ENCODE results near the gene ATP2C1.
"Not testable (repeated sequence)": the region's sequence is repeated elsewhere in the genome, so short reads cannot be mapped to it uniquely, and the experiment has no call there.

Gene ATP2C1

DNA sequence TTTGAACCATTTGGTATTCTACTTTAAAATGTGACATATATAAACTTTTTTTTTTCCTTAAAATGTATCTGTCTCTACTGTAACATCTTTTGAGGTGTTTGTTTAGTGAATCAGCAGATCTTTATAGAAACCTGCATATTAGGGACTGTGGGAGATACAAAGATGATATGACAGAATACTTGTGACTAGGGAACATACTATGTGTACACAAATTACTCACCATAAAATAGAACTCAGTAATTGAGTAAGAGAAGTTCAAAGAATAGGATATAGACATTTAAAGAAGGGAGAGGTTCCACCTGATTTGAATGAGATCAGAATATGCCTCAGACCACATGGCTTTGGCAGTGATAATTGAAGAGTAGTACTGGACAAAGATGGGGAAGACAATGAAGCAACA is 47.9 kb downstream of the ATP2C1 start:
- no peak for DNase-seq

DNA sequence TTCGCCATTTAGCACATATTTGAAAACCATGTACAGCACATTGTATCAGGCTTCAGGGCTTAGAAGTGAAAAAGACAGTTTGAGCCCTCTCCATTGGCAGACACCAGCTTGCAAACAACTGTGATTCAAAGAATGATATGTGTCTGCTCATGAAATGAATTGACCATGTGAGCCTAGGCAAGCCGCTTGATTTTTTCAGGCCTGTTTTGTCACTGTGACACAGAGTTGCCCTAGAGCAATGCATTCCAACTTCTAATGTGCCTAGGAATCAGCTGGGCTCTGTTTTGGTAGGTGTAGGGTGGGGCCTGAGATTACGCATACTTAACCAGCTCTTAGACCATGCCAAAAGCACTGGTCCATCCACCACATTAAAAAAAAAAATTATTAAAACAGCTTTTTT is 53.0 kb downstream of the ATP2C1 start:
- DNase-seq = no peak

DNA sequence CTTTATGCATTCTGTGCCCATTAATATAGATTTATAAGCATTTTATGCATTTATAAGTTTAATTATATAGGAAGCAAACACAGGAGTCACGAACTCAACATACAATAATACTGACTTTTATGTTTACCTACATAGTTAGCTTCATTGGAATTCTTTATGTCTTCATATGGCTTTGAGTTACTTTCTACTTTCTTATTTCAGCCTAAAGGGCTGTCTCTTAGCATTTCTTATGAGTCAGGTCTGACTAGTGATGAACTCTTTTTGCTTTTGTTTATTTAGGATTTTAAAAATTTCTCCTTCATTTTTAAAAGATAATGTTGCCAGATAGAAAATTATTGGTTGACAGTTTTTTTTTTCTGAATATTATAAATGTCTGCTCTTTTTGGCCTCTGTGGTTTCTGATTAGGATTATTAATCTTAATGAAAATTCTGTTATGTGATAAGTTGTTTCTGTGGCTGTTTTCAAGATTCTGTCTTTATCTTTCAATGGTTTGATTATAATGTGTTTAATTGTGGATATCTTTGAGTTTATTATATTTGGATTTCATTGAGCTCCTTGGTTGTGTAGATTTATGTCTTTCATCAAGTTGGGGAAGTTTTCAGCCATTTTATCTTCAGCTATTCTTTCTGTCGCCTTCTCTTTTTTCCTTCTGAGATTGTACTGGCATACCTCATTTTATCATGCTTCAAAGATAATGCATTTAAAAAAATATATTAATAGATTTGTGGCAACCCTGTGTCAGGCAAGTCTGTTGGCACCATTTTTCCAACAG is 54.3 kb downstream of the ATP2C1 start:
- no peak for DNase-seq

DNA sequence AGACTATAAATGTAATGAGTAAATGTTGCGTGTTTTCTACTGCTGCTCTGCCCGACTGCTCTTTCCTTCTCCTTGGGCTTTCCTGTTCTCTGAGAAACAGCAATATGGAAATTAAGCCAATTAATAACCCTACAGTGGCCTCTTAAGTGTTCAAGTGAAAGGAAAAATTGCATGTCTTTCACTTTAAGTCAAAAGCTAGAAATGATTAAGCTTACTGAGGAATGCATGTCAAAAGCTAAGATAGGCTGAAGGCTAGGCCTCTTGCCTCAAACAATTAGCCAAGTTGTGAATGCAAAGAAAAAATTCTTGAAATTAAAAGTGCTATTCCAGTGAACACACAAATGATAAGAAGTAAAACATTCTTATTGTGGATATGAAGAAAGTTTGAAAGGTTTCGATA is 55.0 kb downstream of the ATP2C1 start:
- no peak for DNase-seq

DNA sequence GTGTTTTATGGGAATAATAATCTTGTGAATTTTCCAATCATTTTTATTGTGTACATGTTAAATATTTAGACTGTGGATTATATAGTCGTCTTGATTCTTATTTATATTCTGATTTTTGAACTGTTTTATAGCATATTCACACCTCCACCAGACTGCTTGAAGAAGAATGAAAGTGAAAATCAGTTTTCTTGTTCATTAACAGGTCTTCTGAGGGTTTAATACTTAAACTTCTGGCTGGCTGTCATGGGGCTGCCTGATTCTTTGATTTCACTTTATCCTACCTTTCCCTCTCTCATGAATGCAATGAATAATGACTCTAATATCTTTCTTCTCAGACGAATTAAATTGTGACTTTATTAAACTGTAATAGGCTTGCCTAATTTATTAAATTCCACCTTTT is 56.2 kb downstream of the ATP2C1 start:
- no peak for DNase-seq

DNA sequence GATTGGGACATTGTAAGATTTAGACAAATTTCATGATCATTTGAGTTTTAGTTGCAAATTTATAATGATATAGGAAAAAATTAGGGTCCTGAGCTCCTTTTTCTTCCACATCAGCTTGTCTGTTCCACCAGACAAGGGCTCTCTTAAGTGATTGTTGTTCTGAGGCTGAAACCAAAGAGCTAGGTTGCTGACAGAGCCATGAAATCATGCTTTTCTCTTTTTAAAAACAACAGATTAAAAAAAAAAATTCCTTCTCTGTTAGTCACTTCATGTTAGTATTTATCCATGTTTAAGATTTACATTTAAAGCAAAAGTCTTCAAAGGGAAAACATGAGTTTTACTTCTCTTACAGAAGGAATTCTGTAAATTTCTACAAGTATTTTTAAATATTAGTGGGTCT is 56.8 kb downstream of the ATP2C1 start:
- DNase-seq = no peak

DNA sequence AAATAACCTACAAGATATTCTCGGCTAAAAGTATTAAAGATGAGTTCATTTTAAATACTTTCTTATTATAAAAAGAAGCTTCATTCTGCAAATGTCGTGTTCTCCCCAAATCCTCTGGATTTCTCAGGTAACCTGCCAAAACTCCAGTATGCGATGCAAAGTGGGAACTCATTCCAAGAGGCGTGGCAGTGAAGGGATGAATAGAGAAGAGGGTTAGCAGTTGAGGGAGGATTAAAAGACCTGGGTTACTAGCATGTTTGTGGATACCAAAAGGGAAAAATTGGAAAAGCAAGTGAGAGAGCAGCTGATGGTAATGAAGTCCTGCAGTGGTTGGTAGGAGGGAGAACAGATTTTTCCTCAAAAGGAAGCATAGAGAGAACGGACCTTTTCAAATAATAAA is 61.6 kb downstream of the ATP2C1 start:
- no peak for DNase-seq

DNA sequence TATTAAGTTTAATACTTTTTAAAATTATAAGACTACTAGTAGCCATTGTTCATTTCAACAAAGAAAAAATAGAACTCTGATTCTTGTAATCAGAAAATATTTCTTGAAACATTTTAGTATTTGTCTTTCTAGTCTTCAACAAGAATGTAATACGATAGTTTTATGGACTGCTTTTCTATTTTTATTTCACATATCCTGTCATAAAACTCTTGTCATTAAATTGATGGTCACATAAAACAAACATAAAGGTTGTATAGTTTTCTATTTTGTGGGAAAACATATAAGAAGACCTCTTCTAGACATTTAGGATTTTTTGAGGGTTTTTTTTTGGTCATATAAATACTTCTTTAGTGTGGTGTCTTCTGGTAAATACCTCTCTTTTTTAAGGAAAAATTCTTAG is 62.4 kb downstream of the ATP2C1 start:
- DNase-seq = no peak

DNA sequence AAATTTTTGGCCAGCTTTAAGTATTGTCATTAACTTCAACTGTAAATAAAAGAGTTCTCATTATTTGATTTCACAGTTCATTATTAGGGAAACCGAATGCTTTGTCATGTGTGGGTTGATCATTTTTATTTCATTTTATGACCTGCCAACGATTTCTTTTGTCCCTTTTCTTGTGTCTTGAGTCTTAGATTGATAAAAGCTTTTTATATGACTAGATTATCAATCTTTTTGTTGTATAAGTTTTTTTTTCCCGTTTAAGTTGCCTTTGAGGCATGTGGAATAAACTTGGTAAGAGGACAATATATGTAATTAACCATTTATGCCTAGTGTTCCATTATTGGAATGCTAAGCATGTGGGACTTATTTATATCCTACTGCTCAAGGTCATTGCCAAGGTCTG is 62.8 kb downstream of the ATP2C1 start:
- DNase-seq = no peak

DNA sequence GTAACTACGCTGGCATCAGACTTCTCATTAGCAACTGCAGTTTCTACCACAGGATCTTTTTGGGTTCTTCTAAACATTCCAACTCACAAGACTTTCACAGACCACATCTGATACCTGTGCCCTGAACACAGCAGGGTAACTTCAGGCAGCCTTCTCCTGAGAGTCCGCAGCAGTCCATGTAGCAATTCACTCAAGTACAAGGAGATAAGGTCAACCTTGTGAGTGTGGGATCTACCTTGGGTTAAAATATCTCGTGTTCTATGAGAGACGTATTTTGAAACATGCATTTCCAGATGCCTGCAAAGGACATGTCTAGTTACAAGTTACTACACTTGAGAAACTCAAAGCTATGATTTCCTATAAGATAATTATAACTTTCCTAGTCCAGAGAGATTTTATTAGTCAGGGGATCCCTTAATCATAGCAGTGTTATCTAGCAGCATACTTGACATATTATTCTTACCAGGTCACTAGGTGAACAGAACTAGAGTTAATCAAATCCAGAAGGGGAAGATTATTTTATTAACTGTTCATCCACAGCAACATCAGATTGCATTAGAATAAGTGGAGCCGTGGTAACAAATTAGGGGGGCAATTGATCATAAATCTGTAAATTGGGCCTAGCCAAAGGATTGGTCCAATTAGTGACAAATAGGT is 66.4 kb downstream of the ATP2C1 start:
- no peak for DNase-seq

DNA sequence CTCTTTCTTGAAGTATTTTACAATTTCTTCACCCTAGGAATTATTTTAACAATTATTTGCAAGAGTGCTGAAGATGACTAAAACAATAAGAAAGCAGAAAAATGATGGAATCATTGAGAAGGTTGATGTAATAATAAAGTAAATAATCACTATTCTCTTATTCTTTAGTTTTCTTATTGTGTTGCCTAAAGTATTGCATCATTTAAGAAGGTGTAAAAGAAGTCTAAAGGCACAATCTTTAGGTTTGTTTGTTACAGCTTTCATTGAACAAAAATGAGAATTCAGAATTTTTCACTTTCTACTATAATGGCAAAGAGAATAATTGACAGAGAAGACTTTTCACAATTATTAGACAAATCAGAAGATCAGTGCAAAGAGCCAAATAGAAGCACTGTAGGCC is 67.6 kb downstream of the ATP2C1 start:
- no peak for DNase-seq

DNA sequence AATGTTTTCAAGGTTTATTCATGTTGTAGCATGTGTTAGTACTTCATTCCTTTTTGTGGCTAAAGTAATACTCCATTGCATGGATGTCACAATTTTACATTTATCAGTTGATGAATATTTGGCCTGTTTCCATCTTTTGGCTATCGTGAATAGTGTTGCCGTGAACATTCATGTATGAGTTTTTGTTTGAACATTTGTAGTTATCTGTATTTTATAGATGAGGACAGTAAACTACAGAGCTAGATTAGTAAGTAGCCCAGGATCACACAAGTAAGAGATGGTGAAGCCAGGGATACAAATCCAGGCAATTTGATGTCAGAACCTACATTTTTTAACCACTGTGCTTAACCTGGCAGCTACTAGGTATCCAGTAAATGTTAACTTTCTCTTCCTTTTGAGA is 69.6 kb downstream of the ATP2C1 start:
- no peak for DNase-seq

DNA sequence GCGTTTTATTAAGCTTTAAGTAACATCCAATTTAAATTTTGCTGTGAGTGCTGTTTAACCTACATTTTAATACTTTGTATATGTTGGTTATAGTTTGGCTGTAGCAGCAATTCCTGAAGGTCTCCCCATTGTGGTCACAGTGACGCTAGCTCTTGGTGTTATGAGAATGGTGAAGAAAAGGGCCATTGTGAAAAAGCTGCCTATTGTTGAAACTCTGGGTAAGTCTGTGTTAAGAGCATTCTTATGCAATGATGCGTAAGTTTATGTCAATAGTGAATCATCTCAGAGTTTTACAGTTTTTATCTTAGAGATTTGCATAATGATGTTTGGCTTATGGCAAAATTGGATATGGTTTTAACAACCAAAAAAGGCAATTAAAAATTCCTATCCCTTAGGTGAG is 70.0 kb downstream of the ATP2C1 start:
- no peak for DNase-seq

DNA sequence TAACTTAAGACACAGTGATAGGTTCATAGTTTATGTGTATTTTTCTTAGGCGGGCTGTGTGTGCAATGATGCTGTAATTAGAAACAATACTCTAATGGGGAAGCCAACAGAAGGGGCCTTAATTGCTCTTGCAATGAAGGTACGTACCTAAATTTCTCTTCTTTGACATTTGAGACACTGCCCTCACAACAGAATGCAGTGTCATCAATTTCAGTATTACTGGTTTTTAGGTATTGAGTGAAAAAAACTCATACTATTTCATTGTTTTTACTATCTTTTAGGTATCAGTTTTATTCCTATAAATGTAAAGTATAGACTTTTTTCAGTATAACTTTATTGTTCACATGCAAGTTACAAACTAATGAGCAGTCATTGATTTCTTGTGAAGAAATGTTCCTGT is 73.4 kb downstream of the ATP2C1 start:
- no peak for DNase-seq

DNA sequence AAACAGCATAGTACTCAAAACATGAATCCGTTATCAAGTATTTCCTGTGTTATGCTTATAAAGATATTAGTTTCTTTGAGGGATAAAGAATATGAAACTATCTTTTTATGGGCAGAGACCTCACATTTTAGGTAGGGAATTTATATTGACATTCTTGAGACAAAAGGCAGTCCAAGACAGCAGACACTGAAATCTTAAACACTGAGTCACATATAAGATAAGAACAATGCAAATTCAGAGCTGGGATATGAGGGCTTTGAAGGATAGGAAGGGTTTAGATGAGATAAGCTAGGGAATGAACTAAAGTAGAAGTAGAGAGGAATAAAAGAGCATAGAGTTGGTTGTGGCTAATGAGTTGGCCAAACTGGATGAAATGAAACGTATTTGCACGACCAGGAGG is 74.3 kb downstream of the ATP2C1 start:
- DNase-seq = no peak

DNA sequence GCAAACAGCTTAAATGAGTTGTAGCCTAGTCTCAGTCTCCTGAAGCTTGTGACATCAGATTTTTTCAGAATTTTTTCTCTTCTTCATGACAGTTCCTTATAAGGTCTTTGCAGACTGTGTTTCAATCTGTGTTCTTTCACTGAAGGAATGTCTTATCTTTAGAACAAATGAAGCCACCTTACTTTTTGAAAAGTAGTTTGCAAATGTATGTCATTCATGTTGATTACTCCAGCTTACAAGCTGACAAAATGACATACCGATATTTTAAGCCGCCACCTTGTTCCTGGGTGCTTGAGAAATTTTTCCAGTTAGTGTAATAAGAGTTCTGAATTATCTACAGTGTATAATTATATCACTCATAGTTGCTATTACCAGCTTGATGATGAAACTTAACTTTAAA is 75.7 kb downstream of the ATP2C1 start:
- no peak for DNase-seq

DNA sequence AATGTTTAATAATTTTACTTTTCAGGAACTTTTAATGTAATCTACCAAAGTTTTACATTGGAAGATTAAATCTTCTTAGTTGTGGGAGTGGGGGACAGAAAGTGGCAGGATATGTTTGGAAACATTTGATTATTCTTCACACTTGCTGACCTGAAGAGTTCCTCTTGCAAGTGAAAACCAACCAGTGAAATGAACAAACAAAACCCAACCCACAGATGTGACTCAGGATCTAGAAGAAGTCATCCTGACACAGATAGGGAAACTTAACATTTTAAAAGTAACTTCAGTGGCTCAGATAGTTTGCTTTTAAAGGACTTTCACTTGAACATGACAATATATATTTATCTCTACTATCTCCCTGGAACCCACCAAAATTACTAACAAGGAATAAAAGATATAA is 77.3 kb downstream of the ATP2C1 start:
- no peak for DNase-seq

DNA sequence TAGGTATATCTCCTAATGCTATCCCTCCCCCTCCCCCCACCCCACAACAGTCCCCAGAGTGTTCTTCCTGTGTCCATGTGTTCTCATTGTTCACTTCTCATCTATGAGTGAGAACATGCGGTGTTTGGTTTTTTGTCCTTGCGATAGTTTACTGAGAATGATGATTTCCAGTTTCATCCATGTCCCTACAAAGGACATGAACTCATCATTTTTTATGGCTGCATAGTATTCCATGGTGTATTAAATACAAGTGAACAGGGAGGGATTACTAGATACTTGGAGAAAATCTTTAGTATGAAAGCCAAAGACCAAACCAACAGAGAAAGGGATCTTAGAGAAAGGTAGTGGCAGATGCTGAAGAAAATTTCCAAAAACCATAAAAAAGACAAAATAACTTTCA is 78.7 kb downstream of the ATP2C1 start:
- not testable (repeated sequence) for DNase-seq

DNA sequence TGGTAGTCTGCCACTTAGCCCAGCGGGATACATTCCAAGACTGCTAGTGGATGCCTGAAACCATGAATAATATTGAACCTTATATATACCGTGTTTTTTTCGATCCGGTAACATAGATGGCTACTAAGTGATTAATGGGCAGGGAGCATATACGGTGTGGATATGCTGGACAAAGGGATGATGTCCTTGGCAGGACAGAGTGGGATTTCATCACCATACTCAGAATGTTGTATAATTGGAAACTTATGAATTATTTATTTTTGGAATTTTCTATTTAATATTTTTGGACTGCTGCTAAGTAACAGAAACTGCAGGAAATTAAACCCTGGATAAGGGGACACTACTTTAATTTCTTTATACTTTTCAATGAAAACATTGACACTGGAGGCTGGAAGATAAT is 79.5 kb downstream of the ATP2C1 start:
- no peak for DNase-seq

DNA sequence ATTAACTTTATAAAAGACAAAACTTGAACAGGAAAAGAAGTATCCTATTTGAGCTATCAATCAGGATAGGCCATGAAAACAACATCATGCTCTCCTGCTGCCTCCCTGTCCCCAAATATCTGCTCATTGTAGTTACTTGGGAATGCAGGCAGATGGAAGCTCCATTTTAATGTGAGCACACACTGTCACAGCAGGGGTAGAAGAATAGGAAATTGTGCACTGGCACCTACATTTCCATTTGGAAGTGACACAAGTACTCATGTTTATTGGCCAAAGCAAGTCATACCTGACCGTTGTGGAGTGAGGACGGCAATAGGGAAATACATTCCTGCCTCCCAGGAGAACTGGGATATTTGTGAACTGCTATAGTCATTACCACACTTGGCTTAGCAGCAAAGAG is 80.3 kb downstream of the ATP2C1 start:
- DNase-seq = no peak

DNA sequence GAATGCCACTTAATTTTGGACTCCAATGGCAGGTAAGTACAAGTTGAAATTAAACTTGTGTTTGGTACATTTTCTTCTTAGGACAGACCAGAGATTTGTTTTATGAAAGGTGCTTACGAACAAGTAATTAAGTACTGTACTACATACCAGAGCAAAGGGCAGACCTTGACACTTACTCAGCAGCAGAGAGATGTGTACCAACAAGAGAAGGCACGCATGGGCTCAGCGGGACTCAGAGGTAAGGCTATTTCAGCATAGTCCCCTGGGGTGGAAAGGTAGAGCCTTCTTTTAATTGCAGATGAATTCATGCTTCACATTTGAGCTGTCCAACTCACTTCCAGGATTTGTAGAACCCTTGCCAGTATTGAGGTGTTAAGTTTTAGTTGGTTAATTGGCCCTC is 81.4 kb downstream of the ATP2C1 start:
- no peak for DNase-seq

DNA sequence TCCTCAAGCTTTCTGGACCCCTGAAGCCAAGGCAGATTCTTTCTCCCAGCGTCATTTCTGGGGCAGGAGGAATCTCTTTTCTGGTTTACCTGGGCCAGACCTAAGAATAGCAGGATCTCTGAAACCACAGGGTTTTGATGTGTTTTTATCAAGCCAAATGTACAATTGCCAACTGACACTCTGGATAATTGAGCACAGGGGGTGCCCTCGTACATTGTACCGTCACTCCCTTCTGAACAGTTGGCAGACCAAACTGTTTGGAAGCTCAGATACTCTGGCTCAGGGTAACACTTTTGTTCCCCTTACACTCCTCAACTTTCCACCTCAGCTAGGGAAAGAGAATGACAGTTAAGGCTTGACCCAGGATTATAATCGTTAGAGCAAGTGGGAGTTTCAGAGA is 82.8 kb downstream of the ATP2C1 start:
- no peak for DNase-seq

DNA sequence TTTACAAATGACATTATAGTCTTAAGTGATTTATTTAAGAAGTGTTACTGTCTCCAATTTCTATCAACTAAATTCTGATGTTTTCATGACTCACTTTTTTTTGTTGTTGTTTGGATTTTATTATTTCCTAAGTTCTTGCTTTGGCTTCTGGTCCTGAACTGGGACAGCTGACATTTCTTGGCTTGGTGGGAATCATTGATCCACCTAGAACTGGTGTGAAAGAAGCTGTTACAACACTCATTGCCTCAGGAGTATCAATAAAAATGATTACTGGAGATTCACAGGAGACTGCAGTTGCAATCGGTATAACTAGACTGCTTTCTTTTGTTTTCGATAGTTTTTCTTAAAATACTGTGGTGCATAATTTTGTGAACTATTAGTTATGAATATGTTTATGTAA is 85.2 kb downstream of the ATP2C1 start:
- DNase-seq = no peak

DNA sequence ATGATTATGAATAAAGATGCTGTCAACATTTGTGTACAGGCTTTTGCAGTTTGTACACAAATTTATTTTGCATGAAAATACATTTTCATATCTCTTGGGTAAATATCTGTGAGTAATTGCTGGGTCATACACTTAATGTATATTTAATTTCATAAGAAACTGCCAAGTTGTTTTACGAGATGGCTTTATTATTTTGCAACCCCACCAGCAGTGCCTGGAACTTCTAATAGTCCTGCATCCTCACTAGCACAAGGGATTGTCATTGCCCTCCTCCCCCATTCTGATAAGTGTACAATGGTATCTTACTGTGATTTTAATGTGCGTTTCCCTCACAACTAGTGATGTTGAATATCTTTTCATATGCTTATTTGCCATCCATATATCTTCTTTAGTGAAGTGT is 87.6 kb downstream of the ATP2C1 start:
- no peak for DNase-seq

DNA sequence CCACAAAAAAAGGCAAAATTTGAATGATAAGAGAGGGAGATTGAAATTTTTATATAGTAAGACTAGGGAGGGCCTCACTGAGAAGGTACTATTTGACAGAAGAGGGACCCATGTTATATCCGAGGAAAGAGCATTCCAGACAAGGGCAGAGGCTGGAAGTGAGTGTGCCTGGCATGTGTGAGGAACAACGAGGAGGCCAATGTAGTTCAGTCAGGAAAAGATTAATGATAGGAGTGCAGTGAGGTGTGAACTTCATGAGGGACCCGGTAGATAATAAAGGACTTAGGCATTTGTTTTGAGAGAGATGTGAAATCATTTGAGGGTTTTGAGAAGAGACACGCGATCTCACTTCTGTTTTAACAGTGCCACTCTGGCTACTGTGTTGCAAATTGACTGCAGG is 96.4 kb downstream of the ATP2C1 start:
- no peak for DNase-seq

Measured in NCI-H82 (cell line).